Measurements from ENCODE around the gene APOL3. TPM values are rescaled to one million over a fixed set of nuclear protein-coding genes. Genes with fewer than 3 reads are reported as not detected.

The APOL3 gene
- total RNA-seq, 1 experiment from 2014 or later = not detected

- peak; percentile 56 for DNase-seq
- Histone ChIP-seq H3K9ac (ENCODE audit: extremely low read depth, insufficient read length, low read length) (no peak overlapping the region), H4K91ac (ENCODE audit: insufficient read length, low read depth, low read length) (no peak overlapping the region), H4K8ac (replicated peaks; ENCODE audit: insufficient read length, low read depth, low read length) (no peak overlapping the region), H2BK15ac (ENCODE audit: low read depth, low read length) (no peak overlapping the region), H3K18ac (ENCODE audit: insufficient read length, low read depth, low read length) (peak overlapping the region; percentile 15), H3K23ac (ENCODE audit: insufficient read length, low read depth, low read length) (no peak overlapping the region), H4K20me1 (ENCODE audit: control insufficient read depth, insufficient read depth, insufficient read length) (no peaks in the 10 kb centered on the region), H3K9me3 (ENCODE audit: control insufficient read depth, low read depth, low read length) (no peaks in the 10 kb centered on the region), H3K4me1 (ENCODE audit: insufficient read depth, low read length) (peaks cover 2% of the 10 kb centered on the region; the same call in 1 of the 2 replicates), H2BK20ac (ENCODE audit: low read depth, low read length, poor library complexity, severe bottlenecking) (no peak overlapping the region), H2AK5ac (ENCODE audit: insufficient read length, low read length) (no peak overlapping the region), H3K79me2 (ENCODE audit: insufficient read depth, low read length) (no peaks in the 10 kb centered on the region), H3K27ac (ENCODE audit: insufficient read length, low read depth, low read length) (no peak overlapping the region), H3K79me1 (ENCODE audit: insufficient read depth, low read depth, low read length, poor library complexity, severe bottlenecking) (no peaks in the 10 kb centered on the region), H2BK12ac (ENCODE audit: insufficient read length, low read depth, low read length) (no peak overlapping the region), H2BK5ac (ENCODE audit: insufficient read length, low read length) (no peak overlapping the region), H3K23me2 (ENCODE audit: insufficient read length, low read depth, low read length, poor library complexity, severe bottlenecking) (no peaks in the 10 kb centered on the region), H3K14ac (ENCODE audit: insufficient read depth, low read length) (peak overlapping the region; percentile 32; the same call in 1 of the 2 replicates), H3K4me2 (ENCODE audit: insufficient read depth, insufficient read length, low read length) (peak overlapping the region; percentile 17), H3K4ac (ENCODE audit: low read depth, low read length) (no peak overlapping the region), H4K5ac (ENCODE audit: insufficient read length, low read depth, low read length) (no peak overlapping the region), H2BK120ac (ENCODE audit: low read depth, low read length, poor library complexity, severe bottlenecking) (no peak overlapping the region), H3T11ph (ENCODE audit: low read length) (no peak overlapping the region), H3K56ac (ENCODE audit: insufficient read length, low read depth, low read length) (no peak overlapping the region), H2AFZ (ENCODE audit: low read length) (peak overlapping the region; percentile 43), H3K27me3 (ENCODE audit: insufficient read depth, low read length) (no peaks in the 10 kb centered on the region)
- no peak for TF ChIP-seq CTCF (conservative IDR thresholded peaks at IDR 0.05)
- H3K9me3 Mint-ChIP-seq = peaks cover 3% of the 10 kb centered on the region in 2 experiments; a peak in 3 of 5 replicates
- no peak overlapping the region; a peak in 1 of 5 replicates for H3K4me3 Mint-ChIP-seq
- peaks cover 20 to 29% of the 10 kb centered on the region in 2 experiments for H3K4me1 Mint-ChIP-seq
- WGBS (ENCODE audit: extremely low coverage, insufficient read length, low lambda C conversion rate) = no CpG with 5 or more reads among the region's 15 CpGs
- peaks cover 7% of the 10 kb centered on the region for H3K27me3 Mint-ChIP-seq (ENCODE audit: low read depth)
- H3K27ac Mint-ChIP-seq = peak overlapping the region; percentile 22 to 79 (median 69)
- peaks cover 0 to 7% (median 3%) of the 10 kb centered on the region in 3 experiments; a peak in 3 of 7 replicates for H3K36me3 Mint-ChIP-seq (ENCODE audit: insufficient read depth in 1 of 3, low read depth in 3 of 3)
Measured at GRCh38 chr22:36156515-36157419, 3.8 kb downstream of the APOL3 start.
